ENCODE data around the gene SH2B2.

SH2B2 gene

DNA sequence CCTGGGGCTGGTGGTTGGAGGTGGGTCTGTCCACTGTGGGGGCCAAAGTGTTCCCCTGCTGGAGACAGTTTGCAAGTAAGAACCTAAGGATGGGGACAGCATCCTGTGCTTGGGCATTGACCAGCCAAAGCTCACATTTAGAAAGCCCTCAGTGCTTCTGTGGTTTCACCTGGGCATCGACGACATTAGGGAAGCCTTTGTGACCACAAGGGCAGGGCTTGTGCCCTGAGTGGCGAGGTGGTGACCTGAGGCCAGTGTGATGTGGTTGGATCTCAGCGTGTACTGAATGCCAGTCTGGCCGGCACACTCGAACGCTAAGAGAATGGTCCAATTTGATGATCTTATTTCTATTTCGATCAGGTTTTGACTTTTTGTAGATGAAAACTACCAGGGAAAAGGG lies 32.1 kb upstream of the SH2B2 start:
- no peak for DNase-seq
- H3K36me3 ChIP-seq, result peaks cover 2% of the 10 kb centered on the region; the same call in 1 of the 2 replicates
- no peaks in the 10 kb centered on the region for H3K27me3 ChIP-seq (ENCODE audit: insufficient read depth, low read depth, severe bottlenecking)

GRCh38 chr7:102255501-102255900 lies 31.2 kb upstream of the SH2B2 start:
- no peak overlapping the region for H3K4me3 ChIP-seq (ENCODE audit: low read depth, low read length)
- no peak for TF ChIP-seq CTCF (IDR thresholded peaks at IDR 0.05; ENCODE audit: low read depth, low read length)
- H3K27ac ChIP-seq, result no peak overlapping the region
- H3K36me3 ChIP-seq, result no peaks in the 10 kb centered on the region; the same call in 1 of the 2 replicates
- H3K27me3 ChIP-seq (ENCODE audit: insufficient read depth, low read depth, severe bottlenecking), result no peaks in the 10 kb centered on the region
- no peak for DNase-seq
- H3K9me3 ChIP-seq (ENCODE audit: severe bottlenecking), result no peaks in the 10 kb centered on the region

More for the DNA sequence above, 32.1 kb upstream of the SH2B2 start:
- H3K9me3 ChIP-seq (ENCODE audit: severe bottlenecking), result no peaks in the 10 kb centered on the region
- no peak overlapping the region for H3K4me3 ChIP-seq (ENCODE audit: low read depth, low read length)
- TF ChIP-seq CTCF (IDR thresholded peaks at IDR 0.05; ENCODE audit: low read depth, low read length), result no peak
- H3K27ac ChIP-seq, result no peak overlapping the region

- no peak overlapping the region for H3K4me3 ChIP-seq (ENCODE audit: low read depth, low read length)
- TF ChIP-seq CTCF (IDR thresholded peaks at IDR 0.05; ENCODE audit: low read depth, low read length), result no peak
- no peaks in the 10 kb centered on the region for H3K9me3 ChIP-seq (ENCODE audit: severe bottlenecking)
- H3K27ac ChIP-seq, result no peak overlapping the region
- no peaks in the 10 kb centered on the region for H3K27me3 ChIP-seq (ENCODE audit: insufficient read depth, low read depth, severe bottlenecking)
- DNase-seq, result no peak
- H3K36me3 ChIP-seq, result no peaks in the 10 kb centered on the region
Measured at GRCh38 chr7:102255916-102256315, 30.8 kb upstream of the SH2B2 start.

DNA sequence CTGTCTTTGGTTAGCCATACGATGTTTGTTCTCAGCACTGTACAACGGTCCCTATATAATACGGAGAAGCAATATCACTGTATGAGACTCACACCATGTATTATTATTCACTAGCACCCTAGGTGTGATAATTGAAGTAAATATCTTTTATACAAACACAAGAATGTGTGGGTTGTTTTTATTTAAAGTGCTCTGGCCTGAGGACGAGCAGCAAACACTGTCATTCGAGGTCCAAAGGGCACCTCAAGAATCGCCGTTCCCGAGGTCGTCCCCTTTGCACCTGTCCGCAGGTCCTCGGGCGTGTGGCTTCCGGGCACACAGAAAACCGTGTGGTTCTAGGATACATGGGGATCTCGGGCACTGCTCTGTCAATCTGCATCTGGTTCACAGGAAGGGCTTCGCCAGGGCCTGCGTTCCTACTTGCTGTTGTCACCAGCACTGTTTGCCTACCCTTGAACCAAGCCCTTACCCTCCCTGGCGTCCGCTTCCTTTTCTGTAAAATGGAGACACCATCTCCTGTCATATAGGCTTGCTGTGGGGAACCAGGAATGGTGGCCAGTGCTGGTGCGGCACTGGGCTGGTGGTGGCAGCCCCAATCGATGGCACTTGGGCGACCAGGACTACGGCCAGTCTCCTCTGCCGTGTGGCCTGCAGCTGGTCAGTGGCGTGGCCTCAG lies 28.5 kb upstream of the SH2B2 start:
- Histone ChIP-seq H3K27ac (no peak overlapping the region), H3K27me3 (ENCODE audit: insufficient read depth, low read depth, severe bottlenecking) (no peaks in the 10 kb centered on the region), H3K4me3 (ENCODE audit: low read depth, low read length) (no peak overlapping the region), H3K9me3 (ENCODE audit: severe bottlenecking) (no peaks in the 10 kb centered on the region), H3K36me3 (no peaks in the 10 kb centered on the region)
- no peak for TF ChIP-seq CTCF (IDR thresholded peaks at IDR 0.05; ENCODE audit: low read depth, low read length)
- DNase-seq, result no peak

DNA sequence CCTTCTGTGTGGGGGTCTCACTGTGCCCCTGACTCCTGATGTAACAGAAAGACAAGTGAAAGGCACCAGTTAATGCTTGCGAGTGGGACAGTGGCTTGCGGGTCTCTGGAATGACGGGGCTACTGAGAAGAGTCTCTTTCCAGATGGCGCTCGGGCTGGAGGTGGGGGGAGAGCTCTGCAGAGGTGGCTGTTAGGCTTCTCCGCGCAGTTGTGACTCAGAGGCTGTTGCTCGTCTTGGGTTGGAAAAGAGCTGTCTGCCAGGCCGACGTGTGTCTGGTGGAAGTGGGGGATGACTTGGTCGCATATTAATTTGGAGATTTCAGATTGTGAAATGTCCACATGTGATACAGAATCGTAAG lies 27.9 kb upstream of the SH2B2 start:
- Histone ChIP-seq H3K4me3 (ENCODE audit: low read depth, low read length) (no peak overlapping the region), H3K36me3 (no peaks in the 10 kb centered on the region), H3K27me3 (ENCODE audit: insufficient read depth, low read depth, severe bottlenecking) (no peaks in the 10 kb centered on the region), H3K27ac (no peak overlapping the region), H3K9me3 (ENCODE audit: severe bottlenecking) (no peaks in the 10 kb centered on the region)
- no peak for TF ChIP-seq CTCF (IDR thresholded peaks at IDR 0.05; ENCODE audit: low read depth, low read length)
- no peak for DNase-seq

- no peaks in the 10 kb centered on the region for H3K9me3 ChIP-seq (ENCODE audit: severe bottlenecking)
- no peaks in the 10 kb centered on the region for H3K36me3 ChIP-seq
- no peaks in the 10 kb centered on the region for H3K27me3 ChIP-seq (ENCODE audit: insufficient read depth, low read depth, severe bottlenecking)
- DNase-seq, result no peak
- no peak for TF ChIP-seq CTCF (IDR thresholded peaks at IDR 0.05; ENCODE audit: low read depth, low read length)
- no peak overlapping the region for H3K4me3 ChIP-seq (ENCODE audit: low read depth, low read length)
- no peak overlapping the region for H3K27ac ChIP-seq
Measured at GRCh38 chr7:102260856-102261255, 25.8 kb upstream of the SH2B2 start.

Measured in WERI-Rb-1 (cell line).